HG03558 (cell line): ENCODE measurements around the gene ECD.

Experiments
- ATAC-seq: cut with Tn5 transposase; IDR thresholded peaks from one replicate; pipeline ENCODE4 v1.9.1; 2021; ENCODE audit warnings: moderate number of reproducible peaks; ENCODE audit not compliant: unreplicated experiment; ENCODE audit errors: extremely low read depth

Gene ECD

GRCh38 chr10:73167783-73168464 is at the start of gene ECD, which contains the start of gene FAM149B1:
TSS of gene ECD (minus strand) at chr10:73168008. CDS start at chr10:73163937, 4,071 bp downstream.
TSS of gene FAM149B1 (plus strand) at chr10:73168119. CDS start at chr10:73168340, 221 bp downstream.
- peak; percentile 68 for ATAC-seq

- no peak for ATAC-seq
Measured at GRCh38 chr10:73215749-73216148, 47.9 kb upstream of the ECD start.

GRCh38 chr10:73211106-73211811 is 43.5 kb upstream of the ECD start:
- no peak for ATAC-seq

- no peak for ATAC-seq
Measured at GRCh38 chr10:73210395-73211105, 42.7 kb upstream of the ECD start.

GRCh38 chr10:73209705-73210104 is 41.9 kb upstream of the ECD start:
- no peak for ATAC-seq

- ATAC-seq = no peak
Measured at GRCh38 chr10:73207883-73208282, 40.1 kb upstream of the ECD start.

GRCh38 chr10:73206385-73206784 is 38.6 kb upstream of the ECD start:
- no peak for ATAC-seq

- no peak for ATAC-seq
Measured at GRCh38 chr10:73205890-73206289, 38.1 kb upstream of the ECD start.

GRCh38 chr10:73205081-73205480 is 37.3 kb upstream of the ECD start:
- ATAC-seq = no peak

GRCh38 chr10:73190188-73190587 is 22.4 kb upstream of the ECD start:
- no peak for ATAC-seq

- ATAC-seq = no peak
Measured at GRCh38 chr10:73186266-73186665, 18.5 kb upstream of the ECD start.

- no peak for ATAC-seq
Measured at GRCh38 chr10:73183667-73184281, 16.0 kb upstream of the ECD start.

- no peak for ATAC-seq
Measured at GRCh38 chr10:73182568-73182967, 14.8 kb upstream of the ECD start.

- ATAC-seq = no peak
Measured at GRCh38 chr10:73174148-73174925, 6.5 kb upstream of the ECD start.

GRCh38 chr10:73172867-73173266 is 5.1 kb upstream of the ECD start:
- no peak for ATAC-seq

GRCh38 chr10:73169320-73169719 is 1.5 kb upstream of the ECD start:
- ATAC-seq = no peak

GRCh38 chr10:73168465-73168803 is 626 bp upstream of the ECD start:
- ATAC-seq = no peak

GRCh38 chr10:73167458-73167782 is 388 bp downstream of the ECD start:
- ATAC-seq = no peak

- no peak for ATAC-seq
Measured at GRCh38 chr10:73166972-73167371, 836 bp downstream of the ECD start.

- no peak for ATAC-seq
Measured at GRCh38 chr10:73163096-73163495, 4.7 kb downstream of the ECD start.
